HuH-7.5 (cell line): ENCODE results near the gene IP6K3.

ENCODE experiments used
- DNase-seq: peaks from one replicate; pipeline ENCODE4 v3.0.0; 2011; ENCODE audit warnings: low spot score

The IP6K3 gene

GRCh38 chr6:33705268-33705885, 41.3 kb downstream of the IP6K3 start:
- no peak for DNase-seq

GRCh38 chr6:33704215-33705066, 42.3 kb downstream of the IP6K3 start:
- DNase-seq, result no peak

- peak; percentile 76 for DNase-seq
These were observed 44.2 kb downstream of the IP6K3 start for GRCh38 chr6:33702345-33702977.

DNA sequence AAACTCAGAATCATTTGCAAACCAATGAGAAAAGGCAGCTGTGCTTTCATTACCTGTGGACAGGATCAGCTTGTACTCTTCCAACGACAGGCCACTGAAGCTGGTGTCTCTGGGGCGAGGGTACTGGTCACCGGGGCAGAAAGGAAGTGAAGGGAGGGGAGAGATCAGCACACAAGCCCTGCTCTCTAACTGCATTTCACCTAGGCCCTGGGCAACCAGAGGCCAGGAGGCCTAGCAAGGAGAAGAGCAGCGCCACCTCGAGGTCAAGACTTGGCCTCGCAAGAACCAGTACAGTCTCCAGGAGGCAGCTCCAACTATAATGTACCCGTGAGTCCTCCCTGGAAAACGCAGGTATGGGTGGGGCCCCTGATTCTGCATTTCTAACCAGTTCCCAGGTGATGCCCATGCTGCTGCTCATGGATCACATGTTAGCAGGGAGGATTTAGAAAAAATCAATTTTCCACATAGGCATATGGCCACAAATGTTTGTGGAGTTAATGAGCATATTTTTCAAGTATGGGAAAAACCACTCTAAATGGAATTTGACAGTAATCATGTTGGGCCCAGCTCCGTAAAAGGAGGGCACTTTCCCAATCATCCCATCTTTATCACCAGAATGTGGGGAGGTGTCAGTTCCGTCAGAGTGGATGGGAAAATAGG, 46.2 kb downstream of the IP6K3 start:
- DNase-seq, result peak; percentile 25

DNA sequence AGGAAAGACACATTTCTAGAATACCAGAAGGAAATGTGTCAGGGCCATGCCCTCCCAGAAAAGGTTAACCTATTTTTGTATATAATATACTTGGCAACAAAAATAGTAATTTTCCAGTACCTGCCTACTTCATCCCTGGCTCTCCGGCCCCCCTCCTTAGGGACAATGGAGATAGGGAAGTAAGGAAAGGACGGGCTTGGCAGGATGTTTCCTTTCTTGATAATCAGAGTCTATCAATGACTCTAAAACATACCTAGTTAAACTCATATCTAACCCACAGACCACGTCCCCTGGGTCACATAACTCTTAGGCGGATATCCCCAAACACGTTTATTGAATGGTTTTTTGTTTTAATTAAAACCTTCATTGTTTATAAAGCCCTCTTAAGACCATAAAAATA, 47.0 kb downstream of the IP6K3 start:
- DNase-seq, result no peak

- DNase-seq, result no peak
These were observed 47.6 kb downstream of the IP6K3 start for GRCh38 chr6:33699131-33699530.

- DNase-seq, result no peak
These were observed 48.2 kb downstream of the IP6K3 start for GRCh38 chr6:33698494-33698893.

GRCh38 chr6:33697845-33698244, 48.9 kb downstream of the IP6K3 start:
- DNase-seq, result no peak

GRCh38 chr6:33696548-33697518, 49.9 kb downstream of the IP6K3 start:
- DNase-seq, result no peak

DNA sequence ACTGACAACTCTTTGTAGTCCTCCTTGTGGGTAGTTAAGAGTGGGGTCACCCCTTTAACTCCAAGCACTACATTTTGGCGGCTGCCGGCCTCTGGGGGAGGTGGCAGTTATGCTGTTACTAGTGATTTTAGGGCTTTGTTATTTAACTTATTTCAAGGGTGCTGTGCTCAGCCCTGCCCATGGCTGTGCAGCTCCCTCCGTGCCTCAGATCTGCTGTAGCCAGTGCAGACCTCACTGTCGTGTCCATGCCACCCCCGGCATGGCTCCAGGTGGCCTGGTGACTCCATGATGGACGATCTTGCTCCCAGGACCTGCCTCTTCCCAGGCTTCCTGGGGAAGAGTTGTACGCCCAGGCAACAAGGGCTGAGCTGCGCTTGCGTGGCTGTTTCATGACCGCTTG, 50.6 kb downstream of the IP6K3 start:
- DNase-seq, result no peak

DNA sequence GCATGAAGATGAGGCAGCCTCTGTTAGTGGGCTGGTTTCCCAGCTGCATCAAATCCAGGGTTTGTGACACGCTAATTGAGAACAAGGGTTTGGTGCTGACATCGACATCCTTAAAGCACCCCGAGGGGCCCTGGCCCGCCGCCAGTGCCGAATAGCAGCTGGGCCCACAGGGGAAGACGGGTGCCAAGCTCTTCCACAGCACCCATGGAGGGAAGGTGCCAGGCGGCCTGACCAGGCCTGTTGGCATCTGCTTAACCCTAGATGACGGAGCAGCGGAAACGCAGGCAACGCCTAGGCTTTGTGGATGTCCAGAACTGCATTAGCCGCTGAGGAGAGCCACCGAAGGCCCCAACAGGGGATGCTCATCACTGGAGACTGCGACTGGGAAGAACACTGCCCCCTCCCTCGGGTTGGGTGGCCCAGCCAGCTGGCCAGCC, 51.2 kb downstream of the IP6K3 start:
- DNase-seq, result no peak

DNA sequence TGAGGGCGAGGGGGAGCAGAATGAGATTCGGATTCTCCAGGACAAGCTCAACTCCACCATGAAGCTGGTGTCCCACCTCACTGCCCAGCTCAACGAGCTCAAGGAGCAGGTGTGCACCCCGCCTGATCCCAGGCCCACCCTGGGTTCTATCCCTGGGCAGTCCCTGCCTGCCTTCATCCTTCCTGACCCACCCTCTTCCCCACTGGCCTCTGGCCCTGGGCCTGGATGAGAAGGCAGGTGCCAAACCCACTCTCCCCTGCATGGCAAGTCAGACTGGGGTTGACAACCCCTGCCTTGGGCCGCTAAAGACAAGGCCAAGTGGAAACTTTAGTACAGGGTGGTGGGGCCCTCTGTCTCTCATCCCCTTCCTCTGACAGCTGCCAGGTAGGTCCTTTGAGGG, 51.7 kb downstream of the IP6K3 start:
- no peak for DNase-seq

- no peak for DNase-seq
These were observed 52.2 kb downstream of the IP6K3 start for GRCh38 chr6:33694401-33694931.

DNA sequence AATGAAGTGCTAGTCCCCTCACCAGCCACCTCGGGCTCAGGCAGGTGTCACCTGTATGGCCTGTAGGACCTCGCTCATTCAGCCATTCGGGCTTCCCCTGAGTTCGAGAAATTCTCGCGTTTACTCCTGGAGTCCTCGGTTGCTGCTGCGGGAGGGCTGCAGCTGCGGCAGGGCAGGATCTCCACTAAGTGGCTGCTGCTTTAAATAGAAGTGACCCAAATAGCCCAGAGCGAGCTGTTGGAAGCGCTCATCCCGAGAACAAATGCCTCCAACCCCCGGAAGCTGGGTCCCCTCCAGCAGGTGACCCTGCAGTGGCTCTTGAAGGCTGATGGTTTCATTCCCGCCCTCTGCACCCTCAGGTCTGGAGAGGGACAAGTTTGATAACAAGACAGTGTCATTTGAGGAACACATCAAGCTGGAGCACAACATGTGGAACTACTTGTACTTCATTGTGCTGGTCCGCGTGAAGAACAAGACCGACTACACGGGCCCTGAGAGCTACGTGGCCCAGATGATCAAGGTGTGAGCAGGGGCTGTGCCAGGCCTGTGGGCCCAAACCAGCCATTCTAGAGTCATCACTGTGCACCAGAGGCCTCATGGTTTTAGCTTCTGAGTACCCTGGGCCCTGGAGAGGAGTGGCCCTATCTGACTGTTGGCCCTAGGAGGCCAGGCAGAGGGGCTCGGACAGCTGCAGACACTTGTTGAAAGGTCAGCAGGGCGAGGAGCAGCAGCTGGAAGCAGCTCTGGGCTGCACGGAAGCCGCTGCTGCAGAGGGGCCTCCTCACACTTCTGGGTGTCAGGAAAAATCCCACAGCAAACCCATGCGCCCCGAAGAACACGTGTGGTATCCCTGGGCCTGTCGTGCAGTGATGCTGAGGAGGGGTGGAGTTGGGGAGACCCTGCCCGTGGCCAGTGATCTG, 53.3 kb downstream of the IP6K3 start:
- DNase-seq, result no peak

- no peak for DNase-seq
These were observed 53.9 kb downstream of the IP6K3 start for GRCh38 chr6:33692760-33693158.

- no peak for DNase-seq
These were observed 54.5 kb downstream of the IP6K3 start for GRCh38 chr6:33692078-33692759.

DNA sequence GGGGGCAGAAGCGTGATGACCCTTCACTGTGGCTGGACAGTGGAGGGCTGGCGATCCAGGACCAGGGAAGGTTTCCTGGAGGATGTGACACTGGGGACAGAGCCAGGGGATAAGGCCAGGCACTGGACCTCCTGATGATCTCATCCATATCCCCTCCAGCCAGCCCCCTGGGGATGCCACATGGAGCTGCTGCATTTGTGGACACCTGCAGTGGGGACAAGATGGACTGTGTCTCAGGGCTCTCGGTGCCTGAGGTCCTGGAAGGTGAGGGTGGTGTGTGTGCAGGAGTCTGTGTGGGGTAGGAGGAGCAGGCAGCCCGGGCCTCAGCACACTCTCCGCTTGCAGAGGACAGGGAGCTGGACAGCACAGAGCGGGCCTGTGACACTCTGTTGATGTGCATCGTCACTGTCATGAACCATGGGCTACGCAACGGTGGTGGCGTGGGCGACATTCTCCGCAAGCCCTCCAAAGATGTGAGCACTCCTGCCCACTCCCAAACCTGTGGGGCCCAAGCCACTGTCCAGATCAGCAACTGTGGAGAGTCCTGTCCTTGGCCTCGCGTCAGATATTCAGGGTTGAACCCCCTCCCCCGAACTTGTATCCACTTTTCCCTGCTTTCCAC, 55.1 kb downstream of the IP6K3 start:
- no peak for DNase-seq

GRCh38 chr6:33690766-33691165, 55.9 kb downstream of the IP6K3 start:
- no peak for DNase-seq

- DNase-seq, result no peak
These were observed 56.8 kb downstream of the IP6K3 start for GRCh38 chr6:33689879-33690278.
